Hepatocyte (in vitro differentiated cells): Measurements from ENCODE around the gene DCDC1. TPM values are rescaled to one million over a fixed set of nuclear protein-coding genes. Genes with fewer than 3 reads are reported as not detected.

ENCODE experiments used
- DNase-seq: peaks from one replicate; pipeline ENCODE4 v3.0.0-alpha.2; 2016; ENCODE audit warnings: low spot score
- H2AFZ ChIP-seq: fragments of 200-600 bp; sonication (generic); 2 replicates; pipeline ENCODE4 v1.6.0; 2016; ENCODE audit warnings: antibody characterized with exemption, mild to moderate bottlenecking
- H3K27ac ChIP-seq: fragments of 200-600 bp; sonication (generic); 2 replicates; pipeline ENCODE4 v1.5.1; 2016; ENCODE audit warnings: mild to moderate bottlenecking
- H3K27me3 ChIP-seq: fragments of 200-600 bp; sonication (generic); 2 replicates; pipeline ENCODE4 v1.6.1; 2016
- H3K36me3 ChIP-seq: fragments of 200-600 bp; sonication (generic); replicated peaks from 2 replicates; pipeline ENCODE4 v1.5.1; 2016; ENCODE audit warnings: low read depth; ENCODE audit not compliant: insufficient read depth
- H3K4me1 ChIP-seq: fragments of 200-600 bp; sonication (generic); 2 replicates; pipeline ENCODE4 v1.5.1; 2016; ENCODE audit warnings: mild to moderate bottlenecking, moderate library complexity; ENCODE audit not compliant: insufficient read depth
- H3K4me2 ChIP-seq: fragments of 200-600 bp; sonication (generic); 2 replicates; pipeline ENCODE4 v1.6.0; 2016
- H3K4me3 ChIP-seq: fragments of 200-600 bp; sonication (generic); 2 replicates; pipeline ENCODE4 v1.5.1; 2016; ENCODE audit warnings: mild to moderate bottlenecking
- H3K79me2 ChIP-seq: fragments of 200-600 bp; sonication (generic); 2 replicates; pipeline ENCODE4 v1.6.0; 2017; ENCODE audit warnings: mild to moderate bottlenecking
- H3K9me2 ChIP-seq: fragments of 200-600 bp; sonication (generic); replicated peaks from 2 replicates; pipeline ENCODE4 v1.6.0; 2017; ENCODE audit warnings: mild to moderate bottlenecking; ENCODE audit not compliant: insufficient read depth
- H3K9me3 ChIP-seq: fragments of 200-600 bp; sonication (generic); 2 replicates; pipeline ENCODE4 v1.5.1; 2016; ENCODE audit warnings: low read depth, mild to moderate bottlenecking
- H4K20me1 ChIP-seq: fragments of 200-600 bp; sonication (generic); 2 replicates; pipeline ENCODE4 v1.6.0; 2016; ENCODE audit warnings: mild to moderate bottlenecking; ENCODE audit not compliant: insufficient read depth, poor library complexity, severe bottlenecking
- EZH2 ChIP-seq: fragments of 200-600 bp; sonication (generic); IDR thresholded peaks from 2 replicates; pipeline ENCODE4 v1.6.1; 2016; ENCODE audit warnings: antibody characterized with exemption, mild to moderate bottlenecking, borderline replicate concordance
- EZH2phosphoT487 ChIP-seq: fragments of 200-600 bp; sonication (generic); IDR thresholded peaks from one replicate; pipeline ENCODE4 v1.6.1; 2018; ENCODE audit warnings: antibody characterized with exemption, mild to moderate bottlenecking, low read depth, moderate library complexity; ENCODE audit not compliant: unreplicated experiment, severe bottlenecking
- WGBS: methylation state at CpG from one replicate; pipeline ENCODE4 v1.1.6; 2016; ENCODE audit warnings: low lambda C conversion rate; ENCODE audit errors: missing lambda C conversion rate; 5-methylcytosine and 5-hydroxymethylcytosine counted together
- polyA plus RNA-seq: library from polyadenylated mRNA; unstranded; fragments of >200 nt; fragmentation: Nextera tagmentation; extraction: Ambion mirVana; gene quantifications from 2 replicates; pipeline ENCODE4 v1.2.1, GENCODE V29; 2016
- total RNA-seq: library from RNA; depleted of rRNA; stranded (reverse); fragments of >200 nt; gene quantifications from 2 replicates; pipeline ENCODE4 v1.2.3, GENCODE V29; 2014
- TF ChIP-seq, protein P1 (sequence below): fragments of 200-600 bp; sonication (generic); IDR thresholded peaks from 2 replicates; pipeline ENCODE4 v1.5.1; 2016; ENCODE audit warnings: antibody characterized with exemption, mild to moderate bottlenecking; ENCODE audit not compliant: poor library complexity

The DCDC1 gene
- total and polyA plus RNA-seq, 2 experiments from 2014 or later: 0.63 to 1.9 TPM

DNA sequence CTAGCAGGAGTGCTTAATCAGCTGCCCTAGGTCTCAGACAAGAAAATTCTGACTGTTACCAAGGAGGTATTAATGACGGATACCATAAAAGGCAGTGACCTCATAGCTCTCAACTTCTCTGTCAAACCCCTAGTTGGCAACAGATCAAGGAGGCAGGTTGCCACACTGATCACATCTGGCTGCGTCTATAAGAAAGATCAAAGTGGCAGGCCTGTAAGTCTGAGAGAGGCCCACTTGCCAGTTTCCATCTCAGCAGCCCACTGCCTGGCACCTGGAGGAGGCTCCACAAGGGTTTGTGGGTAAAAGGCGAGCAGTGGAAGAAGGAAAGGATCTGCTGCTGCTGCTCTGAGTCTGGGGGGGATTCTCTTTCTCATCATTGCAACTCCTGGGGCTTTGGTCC lies 543.8 kb downstream of the DCDC1 start:
- WGBS: 87% methylated on average over 3 of the region's 3 CpGs
- TF ChIP-seq EZH2: no peak
- TF ChIP-seq EZH2phosphoT487: no peak
- TF ChIP-seq, protein P1, sequence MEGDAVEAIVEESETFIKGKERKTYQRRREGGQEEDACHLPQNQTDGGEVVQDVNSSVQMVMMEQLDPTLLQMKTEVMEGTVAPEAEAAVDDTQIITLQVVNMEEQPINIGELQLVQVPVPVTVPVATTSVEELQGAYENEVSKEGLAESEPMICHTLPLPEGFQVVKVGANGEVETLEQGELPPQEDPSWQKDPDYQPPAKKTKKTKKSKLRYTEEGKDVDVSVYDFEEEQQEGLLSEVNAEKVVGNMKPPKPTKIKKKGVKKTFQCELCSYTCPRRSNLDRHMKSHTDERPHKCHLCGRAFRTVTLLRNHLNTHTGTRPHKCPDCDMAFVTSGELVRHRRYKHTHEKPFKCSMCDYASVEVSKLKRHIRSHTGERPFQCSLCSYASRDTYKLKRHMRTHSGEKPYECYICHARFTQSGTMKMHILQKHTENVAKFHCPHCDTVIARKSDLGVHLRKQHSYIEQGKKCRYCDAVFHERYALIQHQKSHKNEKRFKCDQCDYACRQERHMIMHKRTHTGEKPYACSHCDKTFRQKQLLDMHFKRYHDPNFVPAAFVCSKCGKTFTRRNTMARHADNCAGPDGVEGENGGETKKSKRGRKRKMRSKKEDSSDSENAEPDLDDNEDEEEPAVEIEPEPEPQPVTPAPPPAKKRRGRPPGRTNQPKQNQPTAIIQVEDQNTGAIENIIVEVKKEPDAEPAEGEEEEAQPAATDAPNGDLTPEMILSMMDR: no peak
- H3K79me2 ChIP-seq: no peaks in the 10 kb centered on the region

DNA sequence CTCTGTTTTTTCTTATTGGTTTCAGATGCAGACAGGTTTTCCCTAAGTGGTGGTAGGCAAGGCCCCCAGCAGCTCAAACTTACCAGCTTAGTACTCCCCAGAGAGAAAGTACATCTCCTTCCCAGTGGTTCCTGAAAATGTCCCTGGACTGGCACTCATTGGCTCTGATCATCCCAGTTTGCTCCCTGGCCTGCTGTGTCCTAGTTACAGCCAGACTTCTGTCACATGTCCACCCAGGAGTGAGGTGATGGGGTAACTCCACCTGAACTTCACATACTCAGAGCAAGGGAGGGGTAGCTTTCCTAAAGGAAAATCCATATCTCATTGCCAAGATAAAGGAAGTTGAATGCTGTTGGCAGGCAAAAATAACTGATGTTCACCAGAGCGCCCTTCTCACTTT lies 546.4 kb downstream of the DCDC1 start:
- no peaks in the 10 kb centered on the region for H4K20me1 ChIP-seq
- no peak for DNase-seq
- H3K4me1 ChIP-seq: no peaks in the 10 kb centered on the region
- H3K9me3 ChIP-seq: no peaks in the 10 kb centered on the region
- H3K27me3 ChIP-seq: no peaks in the 10 kb centered on the region
- TF ChIP-seq EZH2phosphoT487: no peak
- H3K4me3 ChIP-seq: no peak overlapping the region
- no peak overlapping the region for H3K4me2 ChIP-seq
- WGBS: 96% methylated on average over 1 of the region's 1 CpG
- no peaks in the 10 kb centered on the region for H3K79me2 ChIP-seq
- H2AFZ ChIP-seq: no peak overlapping the region
- H3K27ac ChIP-seq: no peak overlapping the region
- no peaks in the 10 kb centered on the region for H3K9me2 ChIP-seq
- no peaks in the 10 kb centered on the region for H3K36me3 ChIP-seq

More for the DNA sequence above, 543.8 kb downstream of the DCDC1 start:
- H3K27me3 ChIP-seq: no peaks in the 10 kb centered on the region
- H3K4me3 ChIP-seq: no peak overlapping the region
- no peaks in the 10 kb centered on the region for H4K20me1 ChIP-seq
- H3K36me3 ChIP-seq: no peaks in the 10 kb centered on the region
- H2AFZ ChIP-seq: no peak overlapping the region
- no peak for DNase-seq
- H3K9me3 ChIP-seq: no peaks in the 10 kb centered on the region
- no peak overlapping the region for H3K4me2 ChIP-seq
- H3K9me2 ChIP-seq: no peaks in the 10 kb centered on the region
- no peak overlapping the region for H3K27ac ChIP-seq
- no peaks in the 10 kb centered on the region for H3K4me1 ChIP-seq

DNA sequence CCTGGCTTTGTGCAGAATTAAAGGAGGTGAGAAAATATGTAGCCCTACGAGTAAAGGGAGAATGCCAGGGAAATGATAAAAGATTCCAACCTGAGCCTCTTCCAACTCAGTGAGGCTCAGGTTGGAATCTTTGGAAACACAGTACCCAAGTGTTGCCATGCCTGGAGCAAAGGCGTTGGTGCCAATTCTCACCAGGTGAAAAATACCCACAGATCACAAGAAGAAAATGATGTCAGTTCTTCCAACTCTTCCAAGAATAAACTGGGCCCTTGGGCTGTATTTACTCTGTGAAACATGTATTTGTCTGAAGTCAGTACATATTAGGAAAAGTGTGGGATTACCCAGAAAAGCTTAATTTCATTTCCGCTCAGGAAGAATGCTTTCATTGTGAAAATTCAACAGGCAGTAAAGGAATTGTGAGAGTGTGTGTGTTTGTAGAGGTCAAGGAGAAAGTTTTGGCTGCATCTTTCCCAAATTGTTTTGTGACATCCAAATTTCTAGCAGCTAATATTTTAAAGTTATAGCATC lies 548.0 kb downstream of the DCDC1 start:
- Histone ChIP-seq H3K4me2 (no peak overlapping the region), H4K20me1 (no peaks in the 10 kb centered on the region), H2AFZ (no peak overlapping the region), H3K79me2 (no peaks in the 10 kb centered on the region), H3K4me3 (no peak overlapping the region), H3K36me3 (no peaks in the 10 kb centered on the region), H3K9me3 (no peaks in the 10 kb centered on the region), H3K27ac (no peak overlapping the region), H3K9me2 (no peaks in the 10 kb centered on the region), H3K27me3 (no peaks in the 10 kb centered on the region), H3K4me1 (no peaks in the 10 kb centered on the region)
- DNase-seq: no peak
- 93% methylated on average over 3 of the region's 3 CpGs for WGBS
- TF ChIP-seq, protein P1: no peak
- TF ChIP-seq EZH2phosphoT487: no peak
- TF ChIP-seq EZH2: no peak

DNA sequence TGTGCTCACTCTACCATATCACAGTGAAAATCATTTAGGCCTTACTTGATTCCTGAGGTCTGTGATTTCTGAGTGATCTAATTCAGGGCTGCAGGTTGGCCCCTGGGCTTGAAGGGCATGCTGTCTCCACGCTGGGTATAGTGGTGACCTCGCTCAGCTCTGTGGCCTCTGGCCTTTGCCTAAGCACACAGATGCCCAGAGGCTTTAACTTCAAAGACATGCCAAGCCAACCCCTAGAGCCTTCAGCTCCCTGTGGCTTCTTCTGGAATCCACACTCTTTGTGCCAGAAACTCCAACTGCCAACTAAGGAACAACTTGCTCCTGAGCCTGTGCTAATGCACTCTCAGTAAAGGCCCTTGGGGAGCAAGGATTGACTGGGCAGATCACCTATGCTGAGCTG lies 550.8 kb downstream of the DCDC1 start:
- Histone ChIP-seq H2AFZ (no peak overlapping the region), H3K9me2 (no peaks in the 10 kb centered on the region), H3K9me3 (no peaks in the 10 kb centered on the region), H4K20me1 (no peaks in the 10 kb centered on the region), H3K79me2 (no peaks in the 10 kb centered on the region), H3K27ac (no peak overlapping the region), H3K4me1 (no peaks in the 10 kb centered on the region), H3K36me3 (no peaks in the 10 kb centered on the region), H3K27me3 (no peaks in the 10 kb centered on the region), H3K4me2 (no peak overlapping the region), H3K4me3 (no peak overlapping the region)
- TF ChIP-seq, protein P1: no peak
- TF ChIP-seq EZH2 (no peak), EZH2phosphoT487 (no peak)
- DNase-seq: no peak
- 88% methylated on average over 2 of the region's 2 CpGs for WGBS
